H9 (cell line): ENCODE results near the gene RBM14. TPM values are rescaled to one million over a fixed set of nuclear protein-coding genes. Genes with fewer than 3 reads are reported as not detected.

Experiments
- DNase-seq: peaks from one replicate; pipeline ENCODE4 v3.0.0-alpha.2; 2017
- H2AFZ ChIP-seq: one replicate; pipeline ENCODE4 v1.6.1; 2013; ENCODE audit warnings: mild to moderate bottlenecking, low read length, control low read depth, moderate library complexity
- H2AK5ac ChIP-seq: 2 replicates; pipeline ENCODE4 v1.6.1; 2013; ENCODE audit warnings: low read length, control low read depth, mixed read lengths; ENCODE audit not compliant: insufficient read length
- H2BK120ac ChIP-seq: one replicate; pipeline ENCODE4 v1.6.1; 2013; ENCODE audit warnings: low read depth, mild to moderate bottlenecking, low read length, control low read depth, inconsistent platforms; ENCODE audit not compliant: poor library complexity, severe bottlenecking
- H2BK12ac ChIP-seq: 2 replicates; pipeline ENCODE4 v1.6.1; 2013; ENCODE audit warnings: low read length, control low read depth, mixed read lengths, low read depth; ENCODE audit not compliant: insufficient read length
- H2BK15ac ChIP-seq: 2 replicates; pipeline ENCODE4 v1.6.1; 2013; ENCODE audit warnings: low read depth, low read length, control low read depth
- H2BK20ac ChIP-seq: one replicate; pipeline ENCODE4 v1.6.1; 2013; ENCODE audit warnings: low read depth, mild to moderate bottlenecking, low read length, control low read depth, inconsistent platforms; ENCODE audit not compliant: poor library complexity, severe bottlenecking
- H2BK5ac ChIP-seq: 2 replicates; pipeline ENCODE4 v1.6.1; 2013; ENCODE audit warnings: low read length, control low read depth, mixed read lengths; ENCODE audit not compliant: insufficient read length
- H3K14ac ChIP-seq: 2 replicates; pipeline ENCODE4 v1.6.1; 2013; ENCODE audit warnings: low read length, control low read depth; ENCODE audit not compliant: insufficient read depth
- H3K18ac ChIP-seq: 2 replicates; pipeline ENCODE4 v1.6.1; 2013; ENCODE audit warnings: low read depth, mild to moderate bottlenecking, mixed read lengths, low read length, control low read depth; ENCODE audit not compliant: insufficient read length
- H3K23ac ChIP-seq: 2 replicates; pipeline ENCODE4 v1.6.1; 2013; ENCODE audit warnings: low read length, control low read depth, mixed read lengths, low read depth; ENCODE audit not compliant: insufficient read length
- H3K23me2 ChIP-seq: 2 replicates; pipeline ENCODE4 v1.6.1; 2013; ENCODE audit warnings: low read depth, mild to moderate bottlenecking, mixed read lengths, low read length, control low read depth; ENCODE audit not compliant: insufficient read length, poor library complexity, severe bottlenecking
- H3K27ac ChIP-seq: 2 replicates; pipeline ENCODE4 v1.5.1; 2013; ENCODE audit warnings: low read length, control low read depth, mixed read lengths, low read depth; ENCODE audit not compliant: insufficient read length
- H3K27me3 ChIP-seq: 2 replicates; pipeline ENCODE4 v1.6.1; 2013; ENCODE audit warnings: low read length, control low read depth, inconsistent platforms; ENCODE audit not compliant: insufficient read depth
- H3K4ac ChIP-seq: 2 replicates; pipeline ENCODE4 v1.6.1; 2013; ENCODE audit warnings: low read depth, mild to moderate bottlenecking, control low read depth, inconsistent platforms, low read length, moderate library complexity
- H3K4me1 ChIP-seq: 2 replicates; pipeline ENCODE4 v1.6.1; 2013; ENCODE audit warnings: low read length, control low read depth, inconsistent platforms; ENCODE audit not compliant: insufficient read depth
- H3K4me2 ChIP-seq: 2 replicates; pipeline ENCODE4 v1.6.1; 2013; ENCODE audit warnings: low read length, control low read depth, mixed read lengths; ENCODE audit not compliant: insufficient read length, insufficient read depth
- H3K56ac ChIP-seq: 2 replicates; pipeline ENCODE4 v1.6.1; 2013; ENCODE audit warnings: low read depth, mild to moderate bottlenecking, mixed read lengths, low read length, control low read depth; ENCODE audit not compliant: insufficient read length
- H3K79me1 ChIP-seq: 2 replicates; pipeline ENCODE4 v1.6.1; 2013; ENCODE audit warnings: low read depth, mild to moderate bottlenecking, moderate library complexity, low read length, control low read depth, inconsistent platforms; ENCODE audit not compliant: insufficient read depth, poor library complexity, severe bottlenecking
- H3K79me2 ChIP-seq: 2 replicates; pipeline ENCODE4 v1.6.1; 2013; ENCODE audit warnings: low read length, control low read depth, inconsistent platforms; ENCODE audit not compliant: insufficient read depth
- H3K9ac ChIP-seq: 2 replicates; pipeline ENCODE4 v1.6.1; 2013; ENCODE audit warnings: low read length, control low read depth, mixed read lengths; ENCODE audit not compliant: insufficient read length; ENCODE audit errors: extremely low read depth
- H3K9me3 ChIP-seq: one replicate; pipeline ENCODE4 v1.6.1; 2013; ENCODE audit warnings: low read depth, low read length, inconsistent platforms; ENCODE audit not compliant: control insufficient read depth
- H3T11ph ChIP-seq: one replicate; pipeline ENCODE4 v1.6.1; 2013; ENCODE audit warnings: mild to moderate bottlenecking, low read length, control low read depth, inconsistent platforms
- H4K20me1 ChIP-seq: one replicate; pipeline ENCODE4 v1.6.1; 2013; ENCODE audit not compliant: control insufficient read depth, insufficient read length, insufficient read depth
- H4K5ac ChIP-seq: 2 replicates; pipeline ENCODE4 v1.6.1; 2013; ENCODE audit warnings: low read depth, mild to moderate bottlenecking, mixed read lengths, low read length, control low read depth; ENCODE audit not compliant: insufficient read length
- H4K8ac ChIP-seq: replicated peaks from 2 replicates; pipeline ENCODE4 v1.6.1; 2013; ENCODE audit warnings: low read length, control low read depth, mixed read lengths, low read depth; ENCODE audit not compliant: insufficient read length
- H4K91ac ChIP-seq: 2 replicates; pipeline ENCODE4 v1.6.1; 2013; ENCODE audit warnings: low read depth, mild to moderate bottlenecking, moderate library complexity, mixed read lengths, low read length, control low read depth; ENCODE audit not compliant: insufficient read length
- H3K27ac Mint-ChIP-seq, 3 experiments: 2 replicates in 2 of 3; 3 replicates in 1 of 3; pipeline ENCODE4 v1.8.0; 2020 to 2021; ENCODE audit warnings: mixed read lengths in 3 of 3, mild to moderate bottlenecking in 1 of 3, moderate library complexity in 1 of 3
- H3K27me3 Mint-ChIP-seq: 2 replicates; pipeline ENCODE4 v1.8.0; 2021; ENCODE audit warnings: low read depth, mild to moderate bottlenecking, moderate library complexity, mixed read lengths
- H3K36me3 Mint-ChIP-seq, 3 experiments: 2 replicates in 2 of 3; 3 replicates in 1 of 3; pipeline ENCODE4 v1.8.0; 2020 to 2021; ENCODE audit warnings: low read depth in 3 of 3, mixed read lengths in 3 of 3; ENCODE audit not compliant: insufficient read depth in 1 of 3
- H3K4me1 Mint-ChIP-seq, 2 experiments: 2 replicates each; pipeline ENCODE4 v1.8.0; 2020; ENCODE audit warnings: mixed read lengths in 2 of 2
- H3K4me3 Mint-ChIP-seq, 2 experiments: 2 replicates in 1 of 2; 3 replicates in 1 of 2; pipeline ENCODE4 v1.8.0; 2020 to 2021; ENCODE audit warnings: mild to moderate bottlenecking in 2 of 2, mixed read lengths in 2 of 2, moderate library complexity in 1 of 2
- H3K9me3 Mint-ChIP-seq, 2 experiments: 2 replicates in 1 of 2; 3 replicates in 1 of 2; pipeline ENCODE4 v1.8.0; 2020; ENCODE audit warnings: mild to moderate bottlenecking in 2 of 2, mixed read lengths in 2 of 2, moderate library complexity in 1 of 2
- CTCF ChIP-seq: fragments of 200-600 bp; sonication (generic); conservative IDR thresholded peaks from 3 replicates; pipeline ENCODE4 v1.8.0; 2021; ENCODE audit warnings: antibody characterized with exemption, mild to moderate bottlenecking
- WGBS: extraction: QIAGEN DNeasy Blood & Tissue Kit; methylation state at CpG from one replicate; pipeline ENCODE4 v1.1.7; 2013; ENCODE audit warnings: missing lambda C conversion rate, low lambda C conversion rate, mixed read lengths; ENCODE audit not compliant: insufficient read length; ENCODE audit errors: extremely low coverage; 5-methylcytosine and 5-hydroxymethylcytosine counted together
- long read RNA-seq: library from polyadenylated mRNA; unstranded; transcript quantifications from one replicate; pipeline ENCODE4 v2.0.0, GENCODE V29; 2020
- total RNA-seq: library from RNA; stranded (reverse); gene quantifications from 2 replicates; pipeline ENCODE4 v1.2.1, GENCODE V29; 2021

The RBM14 gene, protein sequence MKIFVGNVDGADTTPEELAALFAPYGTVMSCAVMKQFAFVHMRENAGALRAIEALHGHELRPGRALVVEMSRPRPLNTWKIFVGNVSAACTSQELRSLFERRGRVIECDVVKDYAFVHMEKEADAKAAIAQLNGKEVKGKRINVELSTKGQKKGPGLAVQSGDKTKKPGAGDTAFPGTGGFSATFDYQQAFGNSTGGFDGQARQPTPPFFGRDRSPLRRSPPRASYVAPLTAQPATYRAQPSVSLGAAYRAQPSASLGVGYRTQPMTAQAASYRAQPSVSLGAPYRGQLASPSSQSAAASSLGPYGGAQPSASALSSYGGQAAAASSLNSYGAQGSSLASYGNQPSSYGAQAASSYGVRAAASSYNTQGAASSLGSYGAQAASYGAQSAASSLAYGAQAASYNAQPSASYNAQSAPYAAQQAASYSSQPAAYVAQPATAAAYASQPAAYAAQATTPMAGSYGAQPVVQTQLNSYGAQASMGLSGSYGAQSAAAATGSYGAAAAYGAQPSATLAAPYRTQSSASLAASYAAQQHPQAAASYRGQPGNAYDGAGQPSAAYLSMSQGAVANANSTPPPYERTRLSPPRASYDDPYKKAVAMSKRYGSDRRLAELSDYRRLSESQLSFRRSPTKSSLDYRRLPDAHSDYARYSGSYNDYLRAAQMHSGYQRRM
- total RNA-seq = 164 and 171 TPM in 2 replicates
- long read RNA-seq, transcript RBM14-201 (3 exons, 2,828 nt) = major isoform, 507 of 576 reads
- long read RNA-seq, transcript RBM14-202 (3 exons, 1,426 nt) = minor isoform, 6 of 576 reads
- long read RNA-seq, partial matches to known transcripts = 56 of 576 reads
- long read RNA-seq, other reads (novel, unspliced or antisense) = 7 of 576 reads

DNA sequence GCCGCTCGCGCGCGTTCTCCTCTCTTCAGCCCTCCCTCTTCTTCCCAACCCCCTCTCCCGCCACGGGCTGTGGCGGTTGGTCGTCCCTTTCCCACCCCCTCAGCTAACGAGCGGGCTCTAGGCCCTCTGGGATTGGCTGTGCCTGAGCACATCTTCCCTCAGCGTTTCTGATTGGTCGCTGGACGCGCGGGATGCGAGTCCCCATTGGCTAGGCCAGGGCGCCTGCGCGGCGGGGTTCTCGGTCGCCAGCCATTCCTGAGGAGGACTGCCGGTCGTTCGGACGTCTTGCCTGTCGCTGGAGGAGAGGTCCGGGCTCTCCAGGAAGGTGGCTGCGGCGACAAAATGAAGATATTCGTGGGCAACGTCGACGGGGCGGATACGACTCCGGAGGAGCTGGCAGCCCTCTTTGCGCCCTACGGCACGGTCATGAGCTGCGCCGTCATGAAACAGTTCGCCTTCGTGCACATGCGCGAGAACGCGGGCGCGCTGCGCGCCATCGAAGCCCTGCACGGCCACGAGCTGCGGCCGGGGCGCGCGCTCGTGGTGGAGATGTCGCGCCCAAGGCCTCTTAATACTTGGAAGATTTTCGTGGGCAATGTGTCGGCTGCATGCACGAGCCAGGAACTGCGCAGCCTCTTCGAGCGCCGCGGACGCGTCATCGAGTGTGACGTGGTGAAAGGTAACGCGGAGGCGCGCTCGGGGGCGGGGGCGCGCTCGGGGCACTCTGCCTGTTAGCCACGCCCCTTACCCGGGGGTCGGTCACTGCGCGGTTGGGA is at the start of gene RBM14:
RBM14 (plus strand) TSS at position 252 of the 776 bp plus-strand sequence; CDS start at position 343, 91 bp downstream.
- Mint-ChIP-seq H3K4me3 (peak within 1 kb of the TSS; percentile 97 to 98), H3K27me3 (no peaks in the 10 kb centered on the region), H3K27ac (peak within 1 kb of the TSS; percentile 99 to 100 (median 99)), H3K9me3 (no peaks in the 10 kb centered on the region; a peak in 2 of 5 replicates), H3K4me1 (peaks cover 29 to 41% of the 10 kb centered on the region in 2 experiments), H3K36me3 (peaks cover 25 to 44% (median 38%) of the 10 kb centered on the region in 3 experiments)
- Histone ChIP-seq H4K5ac (no peak within 1 kb of the TSS), H2BK20ac (no peak within 1 kb of the TSS), H3K18ac (peak within 1 kb of the TSS; percentile 99), H4K20me1 (no peaks in the 10 kb centered on the region), H3K14ac (peak within 1 kb of the TSS; percentile 98), H4K91ac (no peak within 1 kb of the TSS), H3K9me3 (no peaks in the 10 kb centered on the region), H2BK15ac (no peak within 1 kb of the TSS), H3K4me1 (no peaks in the 10 kb centered on the region; the same call in 1 of the 2 replicates), H3K79me2 (peaks cover 44% of the 10 kb centered on the region), H4K8ac (no peak within 1 kb of the TSS), H3K23ac (no peak within 1 kb of the TSS), H3K27ac (peak within 1 kb of the TSS; percentile 40), H3T11ph (no peak within 1 kb of the TSS), H3K79me1 (peaks cover 6% of the 10 kb centered on the region), H3K23me2 (peaks cover 14% of the 10 kb centered on the region), H3K4ac (no peak within 1 kb of the TSS; the same call in 1 of the 2 replicates), H2BK5ac (peak within 1 kb of the TSS; percentile 64), H2BK12ac (no peak within 1 kb of the TSS), H2BK120ac (no peak within 1 kb of the TSS), H3K4me2 (peak within 1 kb of the TSS; percentile 86), H3K27me3 (no peaks in the 10 kb centered on the region), H2AFZ (no peak within 1 kb of the TSS), H2AK5ac (no peak within 1 kb of the TSS), H3K9ac (peak within 1 kb of the TSS; percentile 91), H3K56ac (peak within 1 kb of the TSS; percentile 41)
- no peak for TF ChIP-seq CTCF
- DNase-seq = peak; percentile 99
- WGBS = no CpG with 5 or more reads among the region's 90 CpGs
